Central memory CD8-positive, alpha-beta T cell (primary cell): ENCODE measurements around the gene CEP170.

Experiments used
- ATAC-seq: fragments of 150-1000 bp; cut with Tn5 transposase; replicated peaks from 2 replicates; pipeline ENCODE4 v1.10.0; 2022; ENCODE audit warnings: mild to moderate bottlenecking, moderate FRiP score, moderate number of reproducible peaks; ENCODE audit not compliant: poor library complexity, severe bottlenecking; ENCODE audit errors: extremely low read depth
- DNase-seq, 2 donors: peaks; one replicate each; pipeline ENCODE4 v3.0.0; 2021; ENCODE audit warnings: low spot score in 2 of 2
- H3K27ac Mint-ChIP-seq: one replicate; pipeline ENCODE4 v1.8.0; 2022; ENCODE audit warnings: low read depth, mild to moderate bottlenecking, moderate library complexity, mixed read lengths
- H3K27me3 Mint-ChIP-seq: one replicate; pipeline ENCODE4 v1.8.0; 2022; ENCODE audit warnings: mixed read lengths
- H3K36me3 Mint-ChIP-seq: one replicate; pipeline ENCODE4 v1.8.0; 2022; ENCODE audit warnings: mild to moderate bottlenecking, moderate library complexity, mixed read lengths; ENCODE audit not compliant: insufficient read depth
- H3K4me1 Mint-ChIP-seq: one replicate; pipeline ENCODE4 v1.8.0; 2022; ENCODE audit warnings: mixed read lengths
- H3K4me3 Mint-ChIP-seq: one replicate; pipeline ENCODE4 v1.8.0; 2022; ENCODE audit warnings: mild to moderate bottlenecking, moderate library complexity, mixed read lengths
- H3K9me3 Mint-ChIP-seq: one replicate; pipeline ENCODE4 v1.8.0; 2022; ENCODE audit warnings: mixed read lengths

CEP170 gene

GRCh38 chr1:243264717-243265116, 9.6 kb upstream of the CEP170 start:
- H3K4me3 Mint-ChIP-seq: no peak overlapping the region
- H3K36me3 Mint-ChIP-seq: peaks cover 3% of the 10 kb centered on the region
- ATAC-seq: no peak
- DNase-seq: no peak
- peaks cover 6% of the 10 kb centered on the region for H3K4me1 Mint-ChIP-seq
- H3K9me3 Mint-ChIP-seq: no peaks in the 10 kb centered on the region
- H3K27me3 Mint-ChIP-seq: no peaks in the 10 kb centered on the region
- no peak overlapping the region for H3K27ac Mint-ChIP-seq

- Mint-ChIP-seq H3K36me3 (peaks cover 2% of the 10 kb centered on the region), H3K4me1 (no peaks in the 10 kb centered on the region), H3K27me3 (no peaks in the 10 kb centered on the region), H3K9me3 (no peaks in the 10 kb centered on the region), H3K4me3 (no peak overlapping the region), H3K27ac (no peak overlapping the region)
- ATAC-seq (no peak), DNase-seq (no peak)
Observed at GRCh38 chr1:243261390-243261789, 6.3 kb upstream of the CEP170 start.

- no peak for DNase-seq
- no peak for ATAC-seq
- Mint-ChIP-seq H3K27ac (no peak overlapping the region), H3K9me3 (no peaks in the 10 kb centered on the region), H3K4me1 (peaks cover 7% of the 10 kb centered on the region), H3K4me3 (no peak overlapping the region), H3K36me3 (peaks cover 6% of the 10 kb centered on the region), H3K27me3 (no peaks in the 10 kb centered on the region)
Observed at GRCh38 chr1:243260221-243260880, 5.3 kb upstream of the CEP170 start.

GRCh38 chr1:243258731-243259130, 3.6 kb upstream of the CEP170 start:
- Mint-ChIP-seq H3K36me3 (peaks cover 15% of the 10 kb centered on the region), H3K27ac (no peak overlapping the region), H3K4me3 (no peak overlapping the region), H3K4me1 (peaks cover 18% of the 10 kb centered on the region), H3K27me3 (no peaks in the 10 kb centered on the region), H3K9me3 (no peaks in the 10 kb centered on the region)
- ATAC-seq (no peak), DNase-seq (no peak)

- Mint-ChIP-seq H3K4me1 (peaks cover 26% of the 10 kb centered on the region), H3K27me3 (no peaks in the 10 kb centered on the region), H3K36me3 (peaks cover 16% of the 10 kb centered on the region), H3K27ac (no peak overlapping the region), H3K9me3 (no peaks in the 10 kb centered on the region), H3K4me3 (peak overlapping the region; percentile 98)
- no peak for DNase-seq
- no peak for ATAC-seq
Observed at GRCh38 chr1:243257189-243257588, 2.1 kb upstream of the CEP170 start.

GRCh38 chr1:243256590-243256989, 1.5 kb upstream of the CEP170 start:
- no peak for DNase-seq

GRCh38 chr1:243255791-243256512, 871 bp upstream of the CEP170 start, which contains the start of gene SDCCAG8:
SDCCAG8 (plus strand) TSS chr1:243256041; CDS start chr1:243256174, 133 bp downstream.
- Mint-ChIP-seq H3K4me1 (peaks cover 29% of the 10 kb centered on the region), H3K4me3 (peak within 1 kb of the TSS; percentile 98), H3K36me3 (peaks cover 16% of the 10 kb centered on the region), H3K27ac (peak within 1 kb of the TSS; percentile 98), H3K9me3 (no peaks in the 10 kb centered on the region), H3K27me3 (no peaks in the 10 kb centered on the region)
- ATAC-seq: peak; percentile 79
- peak; percentile 87 to 89 for DNase-seq

More at GRCh38 chr1:243256590-243256989, 1.5 kb upstream of the CEP170 start:
- Mint-ChIP-seq H3K9me3 (no peaks in the 10 kb centered on the region), H3K4me3 (peak overlapping the region; percentile 98), H3K4me1 (peaks cover 26% of the 10 kb centered on the region), H3K27me3 (no peaks in the 10 kb centered on the region), H3K27ac (peak overlapping the region; percentile 98), H3K36me3 (peaks cover 16% of the 10 kb centered on the region)
- ATAC-seq: no peak

- H3K4me1 Mint-ChIP-seq: peaks cover 34% of the 10 kb centered on the region
- H3K9me3 Mint-ChIP-seq: no peaks in the 10 kb centered on the region
- H3K4me3 Mint-ChIP-seq: peak overlapping the region; percentile 98
- peak overlapping the region; percentile 98 for H3K27ac Mint-ChIP-seq
- H3K36me3 Mint-ChIP-seq: peaks cover 16% of the 10 kb centered on the region
- H3K27me3 Mint-ChIP-seq: no peaks in the 10 kb centered on the region
- ATAC-seq (peak; percentile 16), DNase-seq (peak; percentile 25 to 34)
Observed at GRCh38 chr1:243254233-243254926, 701 bp downstream of the CEP170 start.

GRCh38 chr1:243253926-243254232, 1.2 kb downstream of the CEP170 start:
- Mint-ChIP-seq H3K4me3 (peak overlapping the region; percentile 98), H3K27me3 (no peaks in the 10 kb centered on the region), H3K36me3 (peaks cover 16% of the 10 kb centered on the region), H3K4me1 (peaks cover 34% of the 10 kb centered on the region), H3K9me3 (no peaks in the 10 kb centered on the region), H3K27ac (peak overlapping the region; percentile 98)
- ATAC-seq (no peak), DNase-seq (no peak)

- Mint-ChIP-seq H3K4me3 (peak overlapping the region; percentile 98), H3K27me3 (no peaks in the 10 kb centered on the region), H3K4me1 (peaks cover 37% of the 10 kb centered on the region), H3K27ac (peak overlapping the region; percentile 98), H3K9me3 (no peaks in the 10 kb centered on the region), H3K36me3 (peaks cover 16% of the 10 kb centered on the region)
- no peak for DNase-seq
- no peak for ATAC-seq
Observed at GRCh38 chr1:243253211-243253925, 1.7 kb downstream of the CEP170 start.

GRCh38 chr1:243251539-243251938, 3.5 kb downstream of the CEP170 start:
- H3K4me3 Mint-ChIP-seq: no peak overlapping the region
- H3K9me3 Mint-ChIP-seq: no peaks in the 10 kb centered on the region
- DNase-seq (no peak), ATAC-seq (no peak)
- H3K4me1 Mint-ChIP-seq: peaks cover 40% of the 10 kb centered on the region
- peaks cover 16% of the 10 kb centered on the region for H3K36me3 Mint-ChIP-seq
- H3K27me3 Mint-ChIP-seq: no peaks in the 10 kb centered on the region
- H3K27ac Mint-ChIP-seq: no peak overlapping the region

- no peaks in the 10 kb centered on the region for H3K9me3 Mint-ChIP-seq
- no peak overlapping the region for H3K4me3 Mint-ChIP-seq
- ATAC-seq (no peak), DNase-seq (no peak)
- H3K36me3 Mint-ChIP-seq: peaks cover 10% of the 10 kb centered on the region
- peaks cover 30% of the 10 kb centered on the region for H3K4me1 Mint-ChIP-seq
- H3K27ac Mint-ChIP-seq: no peak overlapping the region
- H3K27me3 Mint-ChIP-seq: no peaks in the 10 kb centered on the region
Observed at GRCh38 chr1:243250102-243250501, 5.0 kb downstream of the CEP170 start.
